Measurements from ENCODE around the gene EIF4A2. TPM values are rescaled to one million over a fixed set of nuclear protein-coding genes. Genes with fewer than 3 reads are reported as not detected.
"Not testable (repeated sequence)": the region's sequence is repeated elsewhere in the genome, so short reads cannot be mapped to it uniquely, and the experiment has no call there.

Gene EIF4A2
- total RNA-seq, 2 donors from 2014 or later = 337 to 366 TPM

DNA sequence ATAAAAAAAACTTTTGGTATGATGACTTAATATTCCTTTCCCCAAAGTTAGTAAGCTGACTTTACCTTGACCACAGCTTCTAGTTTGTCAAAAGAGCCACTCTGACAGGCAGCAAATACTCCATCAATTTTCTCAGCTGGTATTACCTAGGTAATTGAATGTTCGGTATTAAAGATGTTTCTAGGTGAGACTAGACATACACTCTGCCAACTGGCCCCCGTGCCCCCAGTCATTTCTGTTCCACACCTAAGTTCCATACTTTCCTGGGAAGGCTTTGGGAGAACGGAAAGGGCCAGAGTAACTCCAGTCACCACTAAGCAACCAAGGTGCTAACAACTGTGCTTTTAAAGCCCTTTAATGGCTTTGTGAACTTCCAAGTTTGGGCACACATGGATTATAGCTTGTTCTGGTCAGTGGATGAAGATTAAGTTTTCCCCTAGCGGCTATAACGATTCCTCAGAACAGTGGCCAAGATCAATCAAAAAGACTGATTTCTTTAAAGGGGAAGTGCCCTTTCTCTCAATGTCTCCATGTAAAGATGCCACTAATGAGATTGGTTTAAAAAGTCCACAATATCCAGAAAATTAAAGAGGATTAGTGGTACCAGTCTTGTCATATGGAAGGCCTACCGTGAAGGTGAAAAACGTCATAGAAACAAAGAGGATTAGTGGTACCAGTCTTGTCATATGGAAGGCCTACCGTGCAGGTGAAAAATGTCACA lies 7.0 kb downstream of the EIF4A2 start:
- Histone ChIP-seq H3K36me3 (peaks cover 27% of the 10 kb centered on the region), H3K9ac (ENCODE audit: low read depth in 2 of 2, low read length in 2 of 2) (no peak overlapping the region), H3K27me3 (no peaks in the 10 kb centered on the region), H3K9me3 (no peaks in the 10 kb centered on the region), H3K4me1 (peaks cover 4% of the 10 kb centered on the region), H3K4me3 (no peak overlapping the region), H3K27ac (no peak overlapping the region)
- TF ChIP-seq CTCF (IDR thresholded peaks at IDR 0.05) = no peak
- intact Hi-C loops (cut with DNase I) = no loop called here
- no peak for DNase-seq

GRCh38 chr3:186798239-186798874 lies 15.0 kb downstream of the EIF4A2 start:
- TF ChIP-seq CTCF (IDR thresholded peaks at IDR 0.05) = no peak
- Histone ChIP-seq H3K27me3 (no peaks in the 10 kb centered on the region), H3K9me3 (no peaks in the 10 kb centered on the region), H3K27ac (no peak overlapping the region), H3K4me3 (no peak overlapping the region), H3K36me3 (no peaks in the 10 kb centered on the region), H3K4me1 (no peaks in the 10 kb centered on the region), H3K9ac (ENCODE audit: low read depth in 2 of 2, low read length in 2 of 2) (no peak overlapping the region)
- no peak for DNase-seq
- intact Hi-C loops (cut with DNase I) = no loop called here

DNA sequence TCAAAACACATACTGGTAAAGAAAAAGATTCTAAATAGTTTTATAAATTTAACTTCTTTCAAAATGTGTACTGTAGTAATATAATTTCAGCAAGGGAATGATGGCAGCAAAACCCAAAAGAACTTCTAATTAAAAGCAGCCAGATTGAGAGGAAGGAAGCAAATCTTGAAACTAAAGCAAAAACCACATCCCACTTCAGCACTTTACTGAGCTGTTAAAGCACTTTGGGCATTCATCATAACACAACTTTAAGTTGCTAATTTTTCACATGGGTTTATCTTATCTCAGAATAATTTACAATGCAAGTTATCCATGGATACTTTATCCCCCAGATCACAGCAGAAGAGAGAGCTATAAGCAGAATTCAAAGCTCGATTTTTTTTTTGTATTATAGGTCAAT lies 16.9 kb downstream of the EIF4A2 start:
- Histone ChIP-seq H3K27me3 (no peaks in the 10 kb centered on the region), H3K36me3 (no peaks in the 10 kb centered on the region), H3K4me1 (no peaks in the 10 kb centered on the region), H3K4me3 (no peak overlapping the region), H3K27ac (no peak overlapping the region), H3K9ac (ENCODE audit: low read depth in 2 of 2, low read length in 2 of 2) (no peak overlapping the region), H3K9me3 (no peaks in the 10 kb centered on the region)
- intact Hi-C loops (cut with DNase I) = no loop called here
- no peak for DNase-seq
- no peak for TF ChIP-seq CTCF (IDR thresholded peaks at IDR 0.05)

GRCh38 chr3:186802701-186803100 lies 19.3 kb downstream of the EIF4A2 start:
- Histone ChIP-seq H3K9ac (ENCODE audit: low read depth in 2 of 2, low read length in 2 of 2) (no peak overlapping the region), H3K27me3 (no peaks in the 10 kb centered on the region), H3K9me3 (no peaks in the 10 kb centered on the region), H3K4me3 (no peak overlapping the region), H3K4me1 (peaks cover 7% of the 10 kb centered on the region), H3K27ac (no peak overlapping the region), H3K36me3 (no peaks in the 10 kb centered on the region)
- no peak for TF ChIP-seq CTCF (IDR thresholded peaks at IDR 0.05)
- no peak for DNase-seq
- intact Hi-C loops (cut with DNase I) = no loop called here

DNA sequence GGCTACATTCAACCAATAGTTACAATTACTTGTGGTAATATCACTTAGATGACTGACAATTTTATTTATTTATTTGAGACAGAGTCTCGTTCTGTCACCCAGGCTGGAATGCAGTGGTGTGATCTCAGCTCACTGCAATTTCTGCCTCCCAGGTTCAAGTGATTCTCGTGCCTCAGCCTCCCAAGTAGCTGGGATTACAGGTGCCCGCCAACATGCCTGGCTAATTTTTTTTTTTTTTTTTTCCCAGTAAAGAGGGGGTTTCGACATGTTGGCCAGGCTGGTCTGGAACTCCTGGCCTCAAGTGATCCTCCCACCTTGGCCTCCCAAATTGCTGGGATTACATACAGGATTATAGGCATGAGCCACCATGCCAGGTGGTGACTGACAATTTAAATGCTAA lies 20.1 kb downstream of the EIF4A2 start:
- H3K36me3 ChIP-seq = not testable (repeated sequence)

More for the DNA sequence above, 20.1 kb downstream of the EIF4A2 start:
- H3K4me1 ChIP-seq; H3K9me3 ChIP-seq; intact Hi-C loops (cut with DNase I); H3K4me3 ChIP-seq; H3K27me3 ChIP-seq; H3K27ac ChIP-seq; H3K9ac ChIP-seq (ENCODE audit: low read depth in 2 of 2, low read length in 2 of 2); DNase-seq: not testable (repeated sequence)
